Measurements from ENCODE around the gene TRPM1. TPM values are rescaled to one million over a fixed set of nuclear protein-coding genes. Genes with fewer than 3 reads are reported as not detected.

TRPM1 gene
- total RNA-seq = not detected

DNA sequence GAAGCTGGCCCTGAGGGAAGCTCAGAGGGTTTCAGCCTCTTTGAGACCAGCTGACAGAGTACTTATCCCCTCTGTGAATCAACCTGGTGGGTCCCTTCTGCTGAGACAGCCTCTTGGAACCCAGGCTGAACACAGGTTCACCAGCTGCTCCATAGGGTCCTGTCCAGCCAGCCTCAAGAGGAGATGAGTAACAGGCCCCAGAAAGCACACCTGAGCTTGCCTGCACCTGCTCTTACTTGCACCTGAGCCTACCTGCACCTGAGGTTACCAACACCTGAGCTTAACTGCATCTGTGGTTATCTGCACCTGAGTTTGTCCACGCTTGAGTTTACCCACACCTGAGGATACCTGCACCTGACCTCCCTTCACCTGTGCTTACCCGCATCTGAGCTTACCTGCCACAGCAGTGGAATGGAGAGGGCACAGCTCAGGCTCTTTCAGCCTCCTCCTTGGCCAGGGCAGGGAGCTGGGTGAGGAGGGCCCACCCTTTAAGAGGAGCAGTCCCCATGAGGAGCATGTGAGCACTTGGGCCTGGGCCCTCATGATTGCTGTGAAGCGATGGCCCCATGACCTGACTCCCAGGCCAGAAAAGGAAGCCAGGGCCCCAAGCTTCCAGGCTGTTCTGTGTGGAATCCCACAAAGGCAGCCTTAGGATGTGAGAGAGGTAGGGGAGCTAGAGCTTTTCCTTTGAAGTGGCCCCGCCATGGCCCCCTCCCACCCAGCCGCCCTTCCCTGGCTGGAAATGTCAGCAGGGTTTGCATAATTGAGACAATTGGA is at the start of gene TRPM1:
TRPM1 (minus strand) TSS at position 464 of the 777 bp plus-strand sequence. CDS start 20,370 bp downstream, outside the sequence.
- CTCF ChIA-PET = interaction anchor here (0.9 kb wide), 1 partner anchor 29 kb away, joined by 3 read pairs; no protein-coding TSS in a partner anchor
- POLR2A ChIA-PET = no interaction called here

DNA sequence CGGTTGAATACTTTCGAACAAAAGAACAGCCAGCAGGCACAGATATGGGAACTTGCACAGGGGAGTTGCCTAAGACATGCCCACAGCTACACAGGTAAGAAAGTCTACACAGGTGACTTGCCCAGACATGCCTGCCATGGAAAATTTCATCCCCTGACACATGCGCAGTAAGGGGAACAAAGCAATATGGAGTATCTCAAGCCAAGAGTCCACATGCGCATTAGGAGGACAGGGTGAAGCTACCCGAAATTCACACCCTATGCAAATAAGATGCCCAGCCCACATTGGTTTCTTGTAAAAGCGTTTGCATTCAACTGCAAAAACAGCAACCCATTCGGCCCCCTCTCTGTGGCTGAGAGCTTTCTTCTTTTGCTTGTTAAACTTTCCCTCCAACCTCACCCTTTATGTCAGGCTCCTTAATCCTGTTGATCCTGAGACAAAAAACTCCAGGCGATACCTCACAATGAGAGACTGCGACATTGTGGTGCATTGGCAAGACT is 49.3 kb upstream of the TRPM1 start:
- CTCF ChIA-PET = no interaction called here
- POLR2A ChIA-PET = no interaction called here

DNA sequence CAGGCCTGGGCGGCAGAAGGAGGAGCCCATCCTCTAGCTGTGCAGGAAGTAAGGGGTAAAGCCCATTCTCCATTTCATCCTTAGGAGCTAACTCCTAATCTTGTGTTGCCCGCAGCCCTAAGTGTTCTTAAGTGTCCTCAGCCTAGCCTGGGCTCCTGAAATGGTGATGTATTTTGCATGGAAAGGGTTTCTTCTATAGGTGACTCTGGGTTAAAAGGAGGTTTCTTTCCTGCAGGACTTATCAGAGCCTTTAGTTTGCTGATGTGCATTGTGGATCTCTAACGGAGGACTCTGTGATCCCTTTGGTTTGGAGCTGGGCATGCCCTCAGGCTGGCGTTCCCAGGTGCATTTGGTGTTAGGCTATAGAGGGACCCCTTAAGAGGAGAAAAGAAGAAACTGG is 48.5 kb upstream of the TRPM1 start:
- CTCF ChIA-PET = interaction anchor here (0.7 kb wide), 1 partner anchor 145 kb away, joined by 3 read pairs; no protein-coding TSS in a partner anchor

DNA sequence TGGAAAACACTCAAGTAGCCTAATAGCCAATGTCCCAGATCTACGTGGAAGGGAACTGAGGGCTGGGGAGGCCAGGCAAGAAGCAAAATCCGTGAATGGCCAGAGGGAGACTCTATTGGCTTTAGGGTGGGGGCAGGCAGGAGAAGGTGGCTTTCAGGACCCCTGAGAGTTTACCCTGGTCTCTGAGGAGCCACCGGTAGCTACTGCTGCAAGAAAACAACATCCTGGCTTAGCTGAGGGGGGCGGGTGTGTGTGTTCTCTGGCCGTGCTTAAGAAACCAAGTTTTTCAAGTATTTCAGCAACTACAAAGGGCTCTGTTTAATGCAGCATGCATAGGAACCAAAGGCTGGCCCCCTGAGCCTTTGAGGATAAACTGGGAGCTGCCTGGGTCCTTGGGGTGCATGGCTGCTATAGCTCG is 47.6 kb upstream of the TRPM1 start:
- ChIA-PET POLR2A (no interaction called here), CTCF (no interaction called here)

More for the DNA sequence above, 48.5 kb upstream of the TRPM1 start:
- POLR2A ChIA-PET = no interaction called here

GRCh38 chr15:31148297-31149087 is 47.0 kb upstream of the TRPM1 start:
- ChIA-PET CTCF (no interaction called here), POLR2A (no interaction called here)

DNA sequence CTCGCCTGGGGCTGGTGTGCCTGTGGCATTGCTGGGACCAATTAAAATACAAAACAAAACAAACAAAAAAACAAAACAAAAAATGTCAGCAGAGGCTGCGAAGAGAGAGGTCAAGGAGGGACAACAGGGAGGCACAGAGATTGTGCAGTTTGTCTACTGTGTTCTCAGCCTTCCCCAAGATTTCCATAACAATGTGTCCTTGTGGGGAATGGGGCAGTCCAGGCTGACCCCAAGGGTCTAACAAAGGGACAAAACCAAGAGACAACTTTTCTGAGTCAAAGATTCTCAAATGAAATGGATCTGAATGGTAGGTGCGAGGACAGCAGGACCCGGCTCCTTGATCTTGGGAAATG is 46.4 kb upstream of the TRPM1 start:
- ChIA-PET CTCF (no interaction called here), POLR2A (no interaction called here)

- ChIA-PET CTCF (no interaction called here), POLR2A (no interaction called here)
Measured at GRCh38 chr15:31147456-31147855, 45.9 kb upstream of the TRPM1 start.

DNA sequence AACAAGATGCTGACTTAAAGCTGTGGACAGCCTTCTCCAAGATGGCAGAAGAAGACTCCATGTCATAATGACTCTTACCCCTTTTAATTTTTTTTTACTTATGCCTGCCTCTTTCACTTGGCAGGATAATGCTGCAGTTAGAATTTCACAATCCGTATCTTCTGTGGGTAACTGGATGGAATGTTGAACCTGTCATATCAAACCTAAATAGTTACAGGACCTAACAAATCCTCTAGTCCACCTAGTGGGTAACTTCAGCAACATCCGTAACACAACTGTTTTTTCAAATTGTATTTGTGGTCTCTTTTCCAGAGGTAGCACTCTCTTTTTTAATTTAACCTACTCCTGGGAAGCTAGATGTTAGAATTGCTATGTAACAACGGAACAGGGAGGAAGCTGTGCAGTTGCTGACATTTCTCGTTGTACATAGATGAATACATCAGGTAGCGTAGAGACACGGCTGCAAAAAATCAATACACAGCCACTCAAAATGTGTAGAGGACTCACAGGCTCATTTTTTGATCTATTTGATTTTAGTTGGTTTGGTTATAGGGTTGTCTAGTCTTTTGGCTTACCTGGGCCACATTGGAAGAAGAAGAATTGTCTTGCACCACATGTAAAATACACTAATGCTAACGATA is 43.9 kb upstream of the TRPM1 start:
- POLR2A ChIA-PET = no interaction called here
- CTCF ChIA-PET = no interaction called here

DNA sequence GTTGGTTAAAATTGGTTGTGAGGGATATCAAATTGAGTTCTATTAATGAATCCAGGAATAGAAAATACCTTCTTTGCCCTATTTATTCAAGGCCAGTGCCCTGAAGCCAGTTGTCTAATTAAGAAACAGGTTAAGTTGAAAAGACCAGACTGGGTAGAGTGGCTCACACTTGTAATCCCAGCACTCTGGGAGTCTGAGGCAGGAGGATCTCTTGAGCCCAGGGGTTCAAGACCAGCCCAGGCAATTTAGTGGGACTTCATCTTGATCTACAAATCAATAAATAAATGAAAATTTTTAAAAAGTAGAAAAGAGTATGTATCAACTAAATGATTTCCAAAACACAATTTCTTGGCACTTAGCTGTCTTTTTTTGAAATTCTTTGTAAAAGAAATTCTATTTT is 40.3 kb upstream of the TRPM1 start:
- POLR2A ChIA-PET = no interaction called here
- CTCF ChIA-PET = no interaction called here

- ChIA-PET CTCF (no interaction called here), POLR2A (no interaction called here)
Measured at GRCh38 chr15:31136607-31137328, 35.2 kb upstream of the TRPM1 start.

DNA sequence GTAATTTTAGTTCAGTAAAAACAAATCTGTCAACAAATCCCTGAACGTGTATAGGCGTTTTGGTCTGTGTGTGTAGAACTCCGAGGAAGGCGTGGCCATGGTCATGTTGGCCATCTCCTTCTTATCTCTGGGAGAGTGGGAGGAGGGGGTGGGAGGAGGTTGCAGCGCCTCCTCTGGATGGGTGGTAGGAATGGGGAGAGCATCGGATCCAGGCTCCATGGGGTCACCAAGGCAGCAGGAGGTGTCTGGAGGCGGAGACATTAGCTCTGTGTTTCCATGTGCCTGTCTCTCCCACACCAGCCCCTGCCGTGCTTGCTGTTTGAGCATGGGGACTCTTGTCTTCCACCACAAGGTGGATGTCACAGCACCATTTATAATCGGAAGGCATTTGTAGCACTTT is 34.5 kb upstream of the TRPM1 start:
- CTCF ChIA-PET = no interaction called here
- POLR2A ChIA-PET = no interaction called here

GRCh38 chr15:31135523-31135922 is 34.0 kb upstream of the TRPM1 start:
- POLR2A ChIA-PET = no interaction called here
- CTCF ChIA-PET = no interaction called here

GRCh38 chr15:31133890-31134289 is 32.4 kb upstream of the TRPM1 start:
- ChIA-PET POLR2A (no interaction called here), CTCF (no interaction called here)

- ChIA-PET CTCF (interaction anchor here (0.7 kb wide), 1 partner anchor 1676 kb away, joined by 4 read pairs; no protein-coding TSS in a partner anchor), POLR2A (no interaction called here)
Measured at GRCh38 chr15:31131853-31132375, 30.4 kb upstream of the TRPM1 start.

- ChIA-PET POLR2A (no interaction called here), CTCF (interaction anchor here (1.1 to 1.8 kb wide), 3 partner anchors 9 to 146 kb away, joined by 3 to 4 read pairs (median 3); partner anchors contain the start of gene TRPM1)
Measured at GRCh38 chr15:31130576-31131237, 29.2 kb upstream of the TRPM1 start.

GRCh38 chr15:31129769-31130303 is 28.3 kb upstream of the TRPM1 start:
- POLR2A ChIA-PET = no interaction called here
- CTCF ChIA-PET = interaction anchor here (0.6 to 1.8 kb wide), 12 partner anchors 8 to 1492 kb away, joined by 3 to 8 read pairs (median 4); partner anchors contain the start of gene TRPM1

DNA sequence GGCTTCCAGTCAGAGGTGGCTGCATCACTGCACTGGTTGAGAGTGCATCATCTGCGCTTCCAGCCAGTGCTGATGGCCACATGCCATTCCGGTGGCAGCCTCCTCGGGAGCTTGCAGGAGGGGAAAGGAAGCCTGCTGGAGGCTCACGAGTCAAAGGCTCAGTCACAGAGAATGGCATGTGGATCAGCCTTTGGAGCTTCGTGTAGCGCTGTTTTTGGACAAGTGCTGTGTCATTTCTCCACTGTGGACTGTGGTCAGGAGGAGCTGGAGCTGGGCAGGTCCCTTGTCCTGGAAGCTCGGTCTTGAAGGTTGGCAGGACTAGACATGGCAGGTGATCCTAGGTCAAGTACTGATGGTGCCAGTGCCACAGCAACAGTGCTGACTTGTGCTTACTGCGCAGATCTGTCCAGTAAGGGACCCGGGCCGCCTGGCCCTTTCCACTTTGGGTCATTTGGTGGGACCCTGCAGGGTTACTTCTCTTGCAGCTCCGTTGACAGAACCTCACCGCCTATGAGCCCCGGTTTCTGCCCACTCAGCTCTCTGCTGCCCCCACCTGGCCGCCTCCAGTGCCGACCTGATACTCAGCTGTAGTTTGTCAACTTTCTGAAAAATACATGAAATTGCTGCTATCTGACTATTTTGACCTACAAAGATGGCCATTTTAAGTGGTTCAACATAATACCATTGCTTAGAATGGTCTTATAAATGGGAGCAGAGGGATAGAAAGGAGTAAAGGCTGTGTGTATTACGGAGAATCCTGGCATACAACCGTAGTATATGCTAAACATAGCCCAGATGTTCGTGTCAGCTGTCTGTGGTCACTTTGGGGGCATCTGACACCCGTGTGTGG is 27.6 kb upstream of the TRPM1 start:
- ChIA-PET POLR2A (no interaction called here), CTCF (interaction anchor here (0.6 to 1.8 kb wide), 17 partner anchors 8 to 1492 kb away, joined by 3 to 8 read pairs (median 3); partner anchors contain the start of gene TRPM1)

DNA sequence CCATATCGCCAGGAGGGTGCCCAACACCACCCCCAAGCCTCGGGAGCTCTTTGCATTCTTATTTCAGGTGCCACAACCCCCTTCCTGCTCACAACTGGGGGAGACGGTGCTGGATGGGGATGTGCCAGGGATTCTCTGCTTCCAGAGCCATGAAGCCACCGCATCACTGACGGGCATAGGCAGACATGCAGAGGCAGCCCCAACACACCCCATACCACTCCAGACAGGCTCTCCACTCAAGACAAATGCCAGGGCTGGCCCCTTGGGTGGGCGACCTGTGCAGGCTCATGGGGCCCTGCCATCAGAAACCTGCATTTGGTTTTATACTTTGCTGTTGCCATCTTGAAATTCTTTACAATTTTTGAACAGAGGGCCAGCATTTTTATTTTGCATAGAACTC is 27.0 kb upstream of the TRPM1 start:
- POLR2A ChIA-PET = no interaction called here
- CTCF ChIA-PET = interaction anchor here (0.8 to 1.4 kb wide), 11 partner anchors 9 to 360 kb away, joined by 3 to 8 read pairs (median 3); no protein-coding TSS in a partner anchor
